Gastroesophageal sphincter (tissue), 4 donors: ENCODE results near the gene TNFRSF17. TPM values are rescaled to one million over a fixed set of nuclear protein-coding genes. Genes with fewer than 3 reads are reported as not detected.

Experiments
- ATAC-seq: fragments of 150-250 bp; one replicate; pipeline ENCODE4 v1.9.1; 2016; ENCODE audit warnings: mild to moderate bottlenecking, moderate library complexity
- H3K27ac ChIP-seq, 4 donors: fragments of 200-600 bp; sonication (generic) in 3 of 4; 1 replicate in 3 of 4; 2 replicates in 1 of 4; pipeline ENCODE4 v1.5.1; 2016 to 2019
- H3K27me3 ChIP-seq: fragments of 200-600 bp; sonication (generic); one replicate; pipeline ENCODE4 v1.5.1; 2019
- H3K36me3 ChIP-seq, 2 donors: fragments of 200-600 bp; sonication (generic); one replicate each; pipeline ENCODE4 v1.5.1; 2019; ENCODE audit warnings: control low read depth in 1 of 2
- H3K4me1 ChIP-seq, 3 donors: fragments of 200-600 bp; sonication (generic); 1 replicate in 2 of 3; 2 replicates in 1 of 3; pipeline ENCODE4 v1.5.1; 2016 to 2019; ENCODE audit warnings: control low read depth in 2 of 3
- H3K4me3 ChIP-seq, 2 donors: fragments of 200-600 bp; sonication (generic); one replicate each; pipeline ENCODE4 v1.5.1; 2019; ENCODE audit warnings: mild to moderate bottlenecking in 1 of 2, moderate library complexity in 1 of 2
- H3K9me3 ChIP-seq, 3 donors: fragments of 200-600 bp; sonication (generic); one replicate each; pipeline ENCODE4 v1.5.1; 2017 to 2019; ENCODE audit warnings: control low read depth in 2 of 3
- CTCF ChIP-seq, 4 experiments: fragments of 200-600 bp in 2 of 4; fragments of 450-650 bp in 2 of 4; sonication (generic) in 1 of 4; IDR thresholded peaks; one replicate each; pipeline ENCODE4 v1.5.1; 2017 to 2019; ENCODE audit warnings: antibody characterized with exemption in 4 of 4, mild to moderate bottlenecking in 2 of 4, moderate library complexity in 2 of 4
- EP300 ChIP-seq: sonication (generic); formaldehyde crosslinking; IDR thresholded peaks from one replicate; pipeline ENCODE4 v1.6.1; 2017; ENCODE audit warnings: antibody characterized with exemption, mild to moderate bottlenecking
- POLR2A ChIP-seq, 2 donors: fragments of 450-650 bp; IDR thresholded peaks; one replicate each; pipeline ENCODE4 v1.6.1; 2017; ENCODE audit warnings: antibody characterized with exemption in 2 of 2, mild to moderate bottlenecking in 2 of 2, moderate library complexity in 1 of 2
- POLR2AphosphoS5 ChIP-seq: sonication (generic); formaldehyde crosslinking; IDR thresholded peaks from one replicate; pipeline ENCODE4 v1.6.1; 2017; ENCODE audit warnings: antibody characterized with exemption
- WGBS, 2 donors: methylation state at CpG; one replicate each; pipeline ENCODE4 v1.1.5; 2018; ENCODE audit warnings: low coverage in 1 of 2; 5-methylcytosine and 5-hydroxymethylcytosine counted together
- total RNA-seq, 4 donors: library from RNA; depleted of rRNA; stranded (reverse); fragments of >200 nt; gene quantifications; one replicate each; pipeline ENCODE4 v1.1.0, GENCODE V29; 2016

Gene TNFRSF17
- total RNA-seq, 4 donors from 2014 or later = 0.45 TPM; not detected in 3

- ATAC-seq = no peak
- no peaks in the 10 kb centered on the region for H3K27me3 ChIP-seq
- 84 to 90% methylated on average over 11 to 12 of the region's 12 CpGs for WGBS, 2 donors
- no peaks in the 10 kb centered on the region for H3K4me1 ChIP-seq
- no peaks in the 10 kb centered on the region for H3K36me3 ChIP-seq
- no peak overlapping the region for H3K4me3 ChIP-seq
- TF ChIP-seq POLR2A (IDR thresholded peaks at IDR 0.05) (no peak), CTCF (IDR thresholded peaks at IDR 0.05) (no peak), EP300 (no peak), POLR2AphosphoS5 (no peak)
- no peak overlapping the region for H3K27ac ChIP-seq
- no peaks in the 10 kb centered on the region for H3K9me3 ChIP-seq
These were observed 21.6 kb downstream of the TNFRSF17 start for GRCh38 chr16:11986521-11987057.

- Histone ChIP-seq H3K4me1 (no peaks in the 10 kb centered on the region), H3K36me3 (no peaks in the 10 kb centered on the region), H3K9me3 (no peaks in the 10 kb centered on the region), H3K27ac (no peak overlapping the region), H3K4me3 (no peak overlapping the region), H3K27me3 (no peaks in the 10 kb centered on the region)
- WGBS, 2 donors = 45 to 77% methylated on average over 4 to 5 of the region's 5 CpGs
- TF ChIP-seq POLR2AphosphoS5 (no peak), EP300 (no peak), CTCF (IDR thresholded peaks at IDR 0.05) (no peak), POLR2A (IDR thresholded peaks at IDR 0.05) (no peak)
- no peak for ATAC-seq
These were observed 23.4 kb downstream of the TNFRSF17 start for GRCh38 chr16:11988258-11988978.

- Histone ChIP-seq H3K4me1 (peaks cover 0 to 12% (median 0%) of the 10 kb centered on the region in 3 donors), H3K27ac (no peak overlapping the region), H3K36me3 (no peaks in the 10 kb centered on the region), H3K4me3 (no peak overlapping the region), H3K9me3 (no peaks in the 10 kb centered on the region), H3K27me3 (no peaks in the 10 kb centered on the region)
- ATAC-seq = no peak
- 87 to 90% methylated on average over 5 to 10 of the region's 11 CpGs for WGBS, 2 donors
- TF ChIP-seq CTCF (IDR thresholded peaks at IDR 0.05) (no peak), POLR2AphosphoS5 (no peak)
These were observed 25.8 kb downstream of the TNFRSF17 start for GRCh38 chr16:11990702-11991390.

GRCh38 chr16:11992008-11992584 lies 27.1 kb downstream of the TNFRSF17 start:
- no peak for ATAC-seq
- 94% methylated on average over 2 of the region's 3 CpGs; no CpG with 5 or more reads in 1 of the 2 donors for WGBS, 2 donors
- Histone ChIP-seq H3K27me3 (no peaks in the 10 kb centered on the region), H3K9me3 (no peaks in the 10 kb centered on the region), H3K36me3 (no peaks in the 10 kb centered on the region), H3K27ac (no peak overlapping the region), H3K4me3 (no peak overlapping the region), H3K4me1 (peaks cover 0 to 12% (median 0%) of the 10 kb centered on the region in 3 donors)
- TF ChIP-seq POLR2A (IDR thresholded peaks at IDR 0.05) (no peak), EP300 (no peak)
